ENCODE measurements around the gene HS3ST5.
A peak's percentile ranks its signal among the peaks of the same experiment; 100 is the strongest.

HS3ST5 gene

GRCh38 chr6:114342826-114343781, at the start of gene HS3ST5:
Gene HS3ST5, minus strand, starts transcription at chr6:114343023. Its CDS starts 280,178 bp downstream, at chr6:114062845.
- peak; percentile 57 to 96 (median 72) for DNase-seq
- intact Hi-C loops (cut with DNase I) = loop anchor here (1.0 to 5.0 kb wide), 2 partner anchors 246 to 348 kb away; no protein-coding TSS in a partner anchor

GRCh38 chr6:114390176-114390575, 47.4 kb upstream of the HS3ST5 start:
- intact Hi-C loops (cut with DNase I) = no loop called here

GRCh38 chr6:114389111-114389510, 46.3 kb upstream of the HS3ST5 start:
- intact Hi-C loops (cut with DNase I) = no loop called here
- DNase-seq = no peak

More at GRCh38 chr6:114390176-114390575, 47.4 kb upstream of the HS3ST5 start:
- DNase-seq = no peak

GRCh38 chr6:114382406-114382805, 39.6 kb upstream of the HS3ST5 start:
- intact Hi-C loops (cut with DNase I) = no loop called here
- no peak for DNase-seq

- intact Hi-C loops (cut with DNase I) = no loop called here
- no peak for DNase-seq
Observed at GRCh38 chr6:114377881-114378280, 35.1 kb upstream of the HS3ST5 start.

GRCh38 chr6:114376611-114377175, 33.9 kb upstream of the HS3ST5 start:
- intact Hi-C loops (cut with DNase I) = no loop called here
- DNase-seq = no peak

- no peak for DNase-seq
- intact Hi-C loops (cut with DNase I) = no loop called here
Observed at GRCh38 chr6:114375541-114376192, 32.8 kb upstream of the HS3ST5 start.

- intact Hi-C loops (cut with DNase I) = no loop called here
- DNase-seq = no peak
Observed at GRCh38 chr6:114367315-114367961, 24.6 kb upstream of the HS3ST5 start.

GRCh38 chr6:114366899-114367298, 24.1 kb upstream of the HS3ST5 start:
- no peak for DNase-seq
- intact Hi-C loops (cut with DNase I) = no loop called here

GRCh38 chr6:114364301-114364700, 21.5 kb upstream of the HS3ST5 start:
- intact Hi-C loops (cut with DNase I) = no loop called here
- no peak for DNase-seq

- intact Hi-C loops (cut with DNase I) = no loop called here
- no peak for DNase-seq
Observed at GRCh38 chr6:114362957-114363356, 20.1 kb upstream of the HS3ST5 start.

- intact Hi-C loops (cut with DNase I) = no loop called here
- DNase-seq = no peak
Observed at GRCh38 chr6:114362396-114362795, 19.6 kb upstream of the HS3ST5 start.

- no peak for DNase-seq
- intact Hi-C loops (cut with DNase I) = no loop called here
Observed at GRCh38 chr6:114361036-114361435, 18.2 kb upstream of the HS3ST5 start.

- intact Hi-C loops (cut with DNase I) = no loop called here
- DNase-seq = no peak
Observed at GRCh38 chr6:114355300-114355699, 12.5 kb upstream of the HS3ST5 start.

GRCh38 chr6:114354482-114354881, 11.7 kb upstream of the HS3ST5 start:
- intact Hi-C loops (cut with DNase I) = no loop called here

GRCh38 chr6:114346451-114346850, 3.6 kb upstream of the HS3ST5 start:
- DNase-seq = no peak
- intact Hi-C loops (cut with DNase I) = no loop called here

More at GRCh38 chr6:114354482-114354881, 11.7 kb upstream of the HS3ST5 start:
- no peak for DNase-seq

- no peak for DNase-seq
- intact Hi-C loops (cut with DNase I) = loop anchor here (5.0 kb wide), 1 partner anchor 248 kb away; no protein-coding TSS in a partner anchor
Observed at GRCh38 chr6:114344971-114345275, 2.1 kb upstream of the HS3ST5 start.

GRCh38 chr6:114344246-114344970, 1.6 kb upstream of the HS3ST5 start:
- intact Hi-C loops (cut with DNase I) = loop anchor here (5.0 kb wide), 1 partner anchor 247 kb away; no protein-coding TSS in a partner anchor
- no peak for DNase-seq

- intact Hi-C loops (cut with DNase I) = loop anchor here (1.0 to 5.0 kb wide), 2 partner anchors 246 to 348 kb away; no protein-coding TSS in a partner anchor
- DNase-seq = no peak
Observed at GRCh38 chr6:114343782-114344144, 940 bp upstream of the HS3ST5 start.

Data from posterior cingulate gyrus (tissue), 11 donors.